Hepatocyte (in vitro differentiated cells): ENCODE results near the gene ZNF790. TPM values are rescaled to one million over a fixed set of nuclear protein-coding genes. Genes with fewer than 3 reads are reported as not detected.

Experiments used
- DNase-seq: peaks from one replicate; pipeline ENCODE4 v3.0.0-alpha.2; 2016; ENCODE audit warnings: low spot score
- H2AFZ ChIP-seq: fragments of 200-600 bp; sonication (generic); 2 replicates; pipeline ENCODE4 v1.6.0; 2016; ENCODE audit warnings: antibody characterized with exemption, mild to moderate bottlenecking
- H3K27ac ChIP-seq: fragments of 200-600 bp; sonication (generic); 2 replicates; pipeline ENCODE4 v1.5.1; 2016; ENCODE audit warnings: mild to moderate bottlenecking
- H3K27me3 ChIP-seq: fragments of 200-600 bp; sonication (generic); 2 replicates; pipeline ENCODE4 v1.6.1; 2016
- H3K36me3 ChIP-seq: fragments of 200-600 bp; sonication (generic); replicated peaks from 2 replicates; pipeline ENCODE4 v1.5.1; 2016; ENCODE audit warnings: low read depth; ENCODE audit not compliant: insufficient read depth
- H3K4me1 ChIP-seq: fragments of 200-600 bp; sonication (generic); 2 replicates; pipeline ENCODE4 v1.5.1; 2016; ENCODE audit warnings: mild to moderate bottlenecking, moderate library complexity; ENCODE audit not compliant: insufficient read depth
- H3K4me2 ChIP-seq: fragments of 200-600 bp; sonication (generic); 2 replicates; pipeline ENCODE4 v1.6.0; 2016
- H3K4me3 ChIP-seq: fragments of 200-600 bp; sonication (generic); 2 replicates; pipeline ENCODE4 v1.5.1; 2016; ENCODE audit warnings: mild to moderate bottlenecking
- H3K79me2 ChIP-seq: fragments of 200-600 bp; sonication (generic); 2 replicates; pipeline ENCODE4 v1.6.0; 2017; ENCODE audit warnings: mild to moderate bottlenecking
- H3K9me2 ChIP-seq: fragments of 200-600 bp; sonication (generic); replicated peaks from 2 replicates; pipeline ENCODE4 v1.6.0; 2017; ENCODE audit warnings: mild to moderate bottlenecking; ENCODE audit not compliant: insufficient read depth
- H3K9me3 ChIP-seq: fragments of 200-600 bp; sonication (generic); 2 replicates; pipeline ENCODE4 v1.5.1; 2016; ENCODE audit warnings: low read depth, mild to moderate bottlenecking
- H4K20me1 ChIP-seq: fragments of 200-600 bp; sonication (generic); 2 replicates; pipeline ENCODE4 v1.6.0; 2016; ENCODE audit warnings: mild to moderate bottlenecking; ENCODE audit not compliant: insufficient read depth, poor library complexity, severe bottlenecking
- EZH2 ChIP-seq: fragments of 200-600 bp; sonication (generic); IDR thresholded peaks from 2 replicates; pipeline ENCODE4 v1.6.1; 2016; ENCODE audit warnings: antibody characterized with exemption, mild to moderate bottlenecking, borderline replicate concordance
- EZH2phosphoT487 ChIP-seq: fragments of 200-600 bp; sonication (generic); IDR thresholded peaks from one replicate; pipeline ENCODE4 v1.6.1; 2018; ENCODE audit warnings: antibody characterized with exemption, mild to moderate bottlenecking, low read depth, moderate library complexity; ENCODE audit not compliant: unreplicated experiment, severe bottlenecking
- WGBS: methylation state at CpG from one replicate; pipeline ENCODE4 v1.1.6; 2016; ENCODE audit warnings: low lambda C conversion rate; ENCODE audit errors: missing lambda C conversion rate; 5-methylcytosine and 5-hydroxymethylcytosine counted together
- polyA plus RNA-seq: library from polyadenylated mRNA; unstranded; fragments of >200 nt; fragmentation: Nextera tagmentation; extraction: Ambion mirVana; gene quantifications from 2 replicates; pipeline ENCODE4 v1.2.1, GENCODE V29; 2016
- total RNA-seq: library from RNA; depleted of rRNA; stranded (reverse); fragments of >200 nt; gene quantifications from 2 replicates; pipeline ENCODE4 v1.2.3, GENCODE V29; 2014
- TF ChIP-seq, protein P1 (sequence below): fragments of 200-600 bp; sonication (generic); IDR thresholded peaks from 2 replicates; pipeline ENCODE4 v1.5.1; 2016; ENCODE audit warnings: antibody characterized with exemption, mild to moderate bottlenecking; ENCODE audit not compliant: poor library complexity

Gene ZNF790
- total RNA-seq (8.7 and 13.8 TPM in 2 replicates), polyA plus RNA-seq (2.4 and 4.0 TPM in 2 replicates)

- TF ChIP-seq EZH2: no peak
- TF ChIP-seq, protein P1, sequence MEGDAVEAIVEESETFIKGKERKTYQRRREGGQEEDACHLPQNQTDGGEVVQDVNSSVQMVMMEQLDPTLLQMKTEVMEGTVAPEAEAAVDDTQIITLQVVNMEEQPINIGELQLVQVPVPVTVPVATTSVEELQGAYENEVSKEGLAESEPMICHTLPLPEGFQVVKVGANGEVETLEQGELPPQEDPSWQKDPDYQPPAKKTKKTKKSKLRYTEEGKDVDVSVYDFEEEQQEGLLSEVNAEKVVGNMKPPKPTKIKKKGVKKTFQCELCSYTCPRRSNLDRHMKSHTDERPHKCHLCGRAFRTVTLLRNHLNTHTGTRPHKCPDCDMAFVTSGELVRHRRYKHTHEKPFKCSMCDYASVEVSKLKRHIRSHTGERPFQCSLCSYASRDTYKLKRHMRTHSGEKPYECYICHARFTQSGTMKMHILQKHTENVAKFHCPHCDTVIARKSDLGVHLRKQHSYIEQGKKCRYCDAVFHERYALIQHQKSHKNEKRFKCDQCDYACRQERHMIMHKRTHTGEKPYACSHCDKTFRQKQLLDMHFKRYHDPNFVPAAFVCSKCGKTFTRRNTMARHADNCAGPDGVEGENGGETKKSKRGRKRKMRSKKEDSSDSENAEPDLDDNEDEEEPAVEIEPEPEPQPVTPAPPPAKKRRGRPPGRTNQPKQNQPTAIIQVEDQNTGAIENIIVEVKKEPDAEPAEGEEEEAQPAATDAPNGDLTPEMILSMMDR: no peak
- TF ChIP-seq EZH2phosphoT487: no peak
- Histone ChIP-seq H3K36me3 (peaks cover 7% of the 10 kb centered on the region), H3K4me1 (peaks cover 14% of the 10 kb centered on the region), H3K4me3 (peak within 1 kb of the TSS; percentile 70), H2AFZ (peak within 1 kb of the TSS; percentile 98), H3K9me2 (no peaks in the 10 kb centered on the region), H3K9me3 (peaks cover 24% of the 10 kb centered on the region), H3K27ac (peak within 1 kb of the TSS; percentile 97), H3K79me2 (peaks cover 61% of the 10 kb centered on the region), H3K4me2 (peak within 1 kb of the TSS; percentile 89), H3K27me3 (no peaks in the 10 kb centered on the region), H4K20me1 (no peaks in the 10 kb centered on the region)
- 1% methylated on average over 56 of the region's 56 CpGs for WGBS
- DNase-seq: peak; percentile 94
Observed at GRCh38 chr19:36837906-36838783, at the start of gene ZNF790. TSS of gene ZNF790 (minus strand) at chr19:36838387. CDS start at chr19:36825619, 12,768 bp downstream.

DNA sequence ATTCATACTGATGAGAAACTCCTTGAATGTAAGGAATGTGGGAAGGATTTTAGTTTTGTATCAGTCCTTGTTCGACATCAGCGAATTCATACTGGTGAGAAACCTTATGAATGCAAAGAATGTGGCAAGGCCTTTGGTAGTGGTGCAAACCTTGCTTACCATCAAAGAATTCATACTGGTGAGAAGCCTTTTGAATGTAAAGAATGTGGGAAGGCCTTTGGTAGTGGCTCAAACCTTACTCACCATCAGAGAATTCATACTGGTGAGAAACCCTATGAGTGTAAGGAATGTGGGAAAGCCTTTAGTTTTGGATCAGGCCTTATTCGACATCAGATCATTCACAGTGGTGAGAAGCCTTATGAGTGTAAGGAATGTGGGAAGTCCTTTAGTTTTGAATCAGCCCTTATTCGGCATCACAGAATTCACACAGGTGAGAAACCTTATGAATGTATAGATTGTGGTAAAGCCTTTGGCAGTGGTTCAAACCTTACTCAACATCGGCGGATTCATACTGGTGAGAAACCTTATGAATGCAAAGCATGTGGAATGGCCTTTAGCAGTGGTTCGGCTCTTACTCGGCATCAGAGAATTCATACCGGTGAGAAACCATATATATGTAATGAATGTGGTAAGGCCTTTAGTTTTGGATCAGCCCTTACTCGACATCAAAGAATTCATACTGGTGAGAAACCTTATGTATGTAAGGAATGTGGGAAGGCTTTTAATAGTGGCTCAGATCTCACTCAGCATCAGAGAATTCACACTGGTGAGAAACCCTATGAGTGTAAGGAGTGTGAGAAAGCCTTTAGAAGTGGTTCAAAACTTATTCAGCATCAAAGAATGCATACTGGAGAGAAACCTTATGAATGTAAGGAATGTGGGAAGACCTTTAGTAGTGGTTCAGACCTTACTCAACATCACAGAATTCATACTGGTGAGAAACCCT lies 39.1 kb upstream of the ZNF790 start:
- WGBS: 98% methylated on average over 10 of the region's 10 CpGs
- no peaks in the 10 kb centered on the region for H3K27me3 ChIP-seq
- H4K20me1 ChIP-seq: no peaks in the 10 kb centered on the region
- H3K4me2 ChIP-seq: no peak overlapping the region
- H3K9me2 ChIP-seq: no peaks in the 10 kb centered on the region
- H3K9me3 ChIP-seq: peaks cover 93% of the 10 kb centered on the region
- H3K79me2 ChIP-seq: peaks cover 3% of the 10 kb centered on the region
- H3K4me3 ChIP-seq: no peak overlapping the region
- H3K4me1 ChIP-seq: no peaks in the 10 kb centered on the region
- H3K27ac ChIP-seq: no peak overlapping the region
- DNase-seq: no peak
- TF ChIP-seq EZH2phosphoT487 (no peak), EZH2 (no peak)
- TF ChIP-seq, protein P1: no peak
- no peak overlapping the region for H2AFZ ChIP-seq
- H3K36me3 ChIP-seq: peaks cover 8% of the 10 kb centered on the region

- WGBS: 98% methylated on average over 3 of the region's 3 CpGs
- Histone ChIP-seq H3K27me3 (no peaks in the 10 kb centered on the region), H3K4me2 (peak overlapping the region; percentile 89), H3K79me2 (peaks cover 67% of the 10 kb centered on the region), H3K36me3 (peaks cover 5% of the 10 kb centered on the region), H3K9me2 (no peaks in the 10 kb centered on the region), H3K9me3 (peaks cover 15% of the 10 kb centered on the region), H2AFZ (peak overlapping the region; percentile 88), H4K20me1 (no peaks in the 10 kb centered on the region), H3K4me1 (no peaks in the 10 kb centered on the region), H3K4me3 (peak overlapping the region; percentile 85), H3K27ac (no peak overlapping the region)
- no peak for DNase-seq
- TF ChIP-seq, protein P1: no peak
- no peak for TF ChIP-seq EZH2phosphoT487
- no peak for TF ChIP-seq EZH2
Observed at GRCh38 chr19:36851898-36852297, 13.7 kb upstream of the ZNF790 start.
